Breast epithelium (tissue), 4 donors: Measurements from ENCODE around the gene WDPCP. TPM values are rescaled to one million over a fixed set of nuclear protein-coding genes. Genes with fewer than 3 reads are reported as not detected.
"Not testable (repeated sequence)": the region's sequence is repeated elsewhere in the genome, so short reads cannot be mapped to it uniquely, and the experiment has no call there.

Experiments
- DNase-seq, 2 donors: peaks; one replicate each; pipeline ENCODE4 v3.0.0-alpha.2; 2019; ENCODE audit warnings: low spot score in 2 of 2
- H3K27ac ChIP-seq, 2 donors: fragments of 200-600 bp; sonication (generic) in 1 of 2; one replicate each; pipeline ENCODE4 v1.5.1; 2016 to 2019; ENCODE audit warnings: mild to moderate bottlenecking in 1 of 2
- H3K27me3 ChIP-seq, 2 donors: fragments of 200-600 bp; sonication (generic) in 1 of 2; one replicate each; pipeline versions ENCODE4 v1.5.1 to v1.6.0; 2017 to 2019; ENCODE audit warnings: control low read depth in 1 of 2, mild to moderate bottlenecking in 1 of 2
- H3K36me3 ChIP-seq: fragments of 200-600 bp; one replicate; pipeline ENCODE4 v1.5.1; 2019
- H3K4me1 ChIP-seq, 2 donors: fragments of 200-600 bp; sonication (generic); one replicate each; pipeline ENCODE4 v1.5.1; 2016 to 2019; ENCODE audit warnings: control low read depth in 1 of 2
- H3K4me3 ChIP-seq, 3 donors: fragments of 200-600 bp; sonication (generic); 1 replicate in 2 of 3; 2 replicates in 1 of 3; pipeline ENCODE4 v1.5.1; 2016 to 2019; ENCODE audit warnings: mild to moderate bottlenecking in 3 of 3, moderate library complexity in 2 of 3
- H3K9me3 ChIP-seq, 2 donors: fragments of 200-600 bp; sonication (generic) in 1 of 2; one replicate each; pipeline ENCODE4 v1.5.1; 2016 to 2019; ENCODE audit warnings: control low read depth in 1 of 2
- CTCF ChIP-seq, 3 donors: fragments of 450-650 bp; IDR thresholded peaks; one replicate each; pipeline ENCODE4 v1.5.1; 2016 to 2017; ENCODE audit warnings: antibody characterized with exemption in 3 of 3, mild to moderate bottlenecking in 3 of 3, moderate library complexity in 3 of 3
- POLR2A ChIP-seq: fragments of 450-650 bp; IDR thresholded peaks from one replicate; pipeline ENCODE4 v1.6.1; 2016; ENCODE audit warnings: antibody characterized with exemption, mild to moderate bottlenecking, moderate library complexity
- POLR2AphosphoS5 ChIP-seq, 3 donors: sonication (generic); formaldehyde crosslinking; IDR thresholded peaks; one replicate each; pipeline ENCODE4 v1.6.1; 2017; ENCODE audit warnings: antibody characterized with exemption in 3 of 3
- intact Hi-C: fragments of 100-400 bp; cut with DNase I; formaldehyde crosslinking; loops from one replicate; pipeline ENCODE4 v1.15.1; 2023; ENCODE audit warnings: low total_unique reads
- total RNA-seq, 3 donors: library from RNA; depleted of rRNA; stranded (reverse); fragments of >200 nt; gene quantifications; one replicate each; pipeline ENCODE4 v1.1.0, GENCODE V29; 2016

The WDPCP gene
- total RNA-seq, 3 donors from 2014 or later: 25.2 to 37.4 (median 29.4) TPM

GRCh38 chr2:63344575-63345284, 243.5 kb downstream of the WDPCP start:
- H3K27me3 ChIP-seq: no peaks in the 10 kb centered on the region
- TF ChIP-seq POLR2AphosphoS5 (IDR thresholded peaks at IDR 0.05) (no peak), CTCF (IDR thresholded peaks at IDR 0.05) (no peak), POLR2A (no peak)
- no peak for DNase-seq
- no peak overlapping the region for H3K27ac ChIP-seq
- intact Hi-C loops: no loop called here
- H3K9me3 ChIP-seq: peaks cover 8 to 25% of the 10 kb centered on the region in 2 donors
- no peak overlapping the region for H3K4me3 ChIP-seq
- no peaks in the 10 kb centered on the region for H3K36me3 ChIP-seq
- no peaks in the 10 kb centered on the region for H3K4me1 ChIP-seq

DNA sequence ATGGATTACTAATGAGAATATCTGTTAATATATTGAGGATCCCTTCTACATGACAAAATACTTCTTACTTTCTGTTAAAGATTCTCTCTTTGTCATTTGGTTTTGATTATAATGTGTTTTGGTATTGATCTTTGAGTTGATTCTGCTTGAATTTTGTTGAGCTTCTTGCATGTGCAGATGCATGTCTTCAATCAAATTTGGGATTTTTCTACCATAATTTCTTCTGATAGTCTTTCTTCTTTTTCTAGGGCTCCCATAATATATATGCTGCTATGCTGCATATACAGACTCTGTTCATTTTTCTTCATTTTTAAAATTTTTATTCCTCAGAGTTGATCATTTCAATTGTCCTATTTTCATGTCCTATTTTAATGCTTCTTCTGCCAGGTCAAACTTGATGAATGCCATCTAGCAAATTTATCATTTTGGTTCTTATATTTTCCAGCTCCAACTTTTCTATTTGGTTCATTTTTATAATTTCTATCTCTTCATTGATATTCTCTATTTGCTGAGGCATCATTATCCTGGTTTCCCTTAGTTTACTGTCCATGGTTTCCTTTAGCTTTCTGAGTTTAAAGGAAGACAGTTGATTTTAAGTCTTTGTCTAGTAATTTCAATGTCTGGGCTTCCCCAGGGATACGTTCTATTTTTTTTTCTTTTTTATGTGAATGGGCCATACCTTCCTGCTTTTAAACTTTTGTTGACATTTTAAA, 244.7 kb downstream of the WDPCP start:
- intact Hi-C loops: no loop called here

DNA sequence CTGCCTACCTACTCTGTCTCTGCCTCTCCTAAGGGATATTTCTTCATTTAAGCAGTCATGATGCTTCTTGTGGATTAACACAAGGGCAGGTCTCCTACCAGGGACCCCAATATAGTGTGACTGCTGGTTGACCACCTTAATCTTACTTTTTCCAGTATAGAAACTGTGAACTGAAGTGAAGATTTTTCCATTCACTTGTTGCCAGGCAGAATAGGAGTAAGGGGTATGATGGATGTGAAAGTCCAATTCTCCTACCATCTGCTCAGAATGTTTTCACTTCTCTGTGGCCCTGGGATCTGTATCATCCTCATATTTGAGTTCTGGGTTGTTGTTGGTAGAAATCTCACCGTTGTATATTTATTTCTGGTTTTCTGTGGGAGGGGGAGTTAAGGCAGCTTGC, 247.8 kb downstream of the WDPCP start:
- intact Hi-C loops: no loop called here
- H3K4me1 ChIP-seq: no peaks in the 10 kb centered on the region
- H3K4me3 ChIP-seq: no peak overlapping the region
- no peaks in the 10 kb centered on the region for H3K27me3 ChIP-seq
- no peak for DNase-seq
- H3K9me3 ChIP-seq: peaks cover 8 to 25% of the 10 kb centered on the region in 2 donors
- no peak overlapping the region for H3K27ac ChIP-seq
- no peak for TF ChIP-seq POLR2AphosphoS5 (IDR thresholded peaks at IDR 0.05)
- no peak for TF ChIP-seq CTCF (IDR thresholded peaks at IDR 0.05)
- TF ChIP-seq POLR2A: no peak
- H3K36me3 ChIP-seq: no peaks in the 10 kb centered on the region

More for the DNA sequence above, 244.7 kb downstream of the WDPCP start:
- Histone ChIP-seq H3K4me3 (no peak overlapping the region), H3K27me3 (no peaks in the 10 kb centered on the region), H3K4me1 (no peaks in the 10 kb centered on the region), H3K36me3 (no peaks in the 10 kb centered on the region), H3K27ac (no peak overlapping the region), H3K9me3 (peaks cover 8 to 25% of the 10 kb centered on the region in 2 donors)
- TF ChIP-seq CTCF (IDR thresholded peaks at IDR 0.05) (no peak), POLR2AphosphoS5 (IDR thresholded peaks at IDR 0.05) (no peak), POLR2A (no peak)
- no peak for DNase-seq

- Histone ChIP-seq H3K27ac (no peak overlapping the region), H3K4me1 (no peaks in the 10 kb centered on the region), H3K4me3 (no peak overlapping the region), H3K36me3 (no peaks in the 10 kb centered on the region), H3K27me3 (no peaks in the 10 kb centered on the region), H3K9me3 (no peaks in the 10 kb centered on the region)
- intact Hi-C loops: no loop called here
- no peak for DNase-seq
- TF ChIP-seq POLR2AphosphoS5 (IDR thresholded peaks at IDR 0.05) (no peak), CTCF (IDR thresholded peaks at IDR 0.05) (no peak), POLR2A (no peak)
Observed at GRCh38 chr2:63334910-63335309, 253.4 kb downstream of the WDPCP start.

DNA sequence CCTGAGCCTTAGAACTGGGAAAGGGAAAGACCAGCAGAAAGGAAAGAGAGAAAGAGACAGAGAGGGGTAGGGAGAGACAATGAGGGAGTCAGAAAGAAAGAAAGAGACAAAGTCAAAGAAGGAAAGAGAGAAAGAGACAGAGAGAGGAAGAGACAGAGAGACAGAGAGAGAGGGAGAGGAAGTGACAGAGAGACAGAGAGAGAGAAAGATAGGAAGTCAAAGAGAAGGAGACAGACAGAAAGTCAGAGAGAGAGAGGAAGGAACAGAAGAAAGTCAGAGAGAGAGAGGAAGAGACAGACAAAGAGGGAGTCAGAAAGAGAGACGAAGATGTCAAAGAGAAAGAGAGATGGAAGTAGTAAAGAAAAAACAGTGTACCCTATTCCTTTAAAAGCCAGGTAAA, 261.8 kb downstream of the WDPCP start:
- no peak for TF ChIP-seq POLR2AphosphoS5 (IDR thresholded peaks at IDR 0.05)
- no peak for TF ChIP-seq POLR2A
- no peak for TF ChIP-seq CTCF (IDR thresholded peaks at IDR 0.05)
- H3K36me3 ChIP-seq: no peaks in the 10 kb centered on the region
- intact Hi-C loops: no loop called here

DNA sequence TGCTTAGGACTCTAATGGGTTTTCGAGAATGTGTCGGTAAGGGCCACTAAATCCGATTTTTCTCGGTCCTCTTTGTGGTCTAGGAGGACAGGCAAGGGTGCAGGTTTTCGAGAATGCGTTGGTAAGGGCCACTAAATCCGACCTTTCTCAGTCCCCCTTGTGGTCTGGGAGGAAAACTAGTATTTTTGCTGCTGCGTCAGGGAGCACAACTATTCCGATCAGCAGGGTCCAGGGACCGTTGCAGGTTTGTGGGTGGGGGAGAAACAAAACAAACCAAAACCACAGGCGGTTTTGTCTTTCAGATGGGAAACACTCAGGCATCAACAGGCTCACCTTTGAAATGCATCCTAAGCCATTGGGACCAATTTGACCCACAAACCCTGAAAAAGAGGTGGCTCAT, 264.6 kb downstream of the WDPCP start:
- H3K4me1 ChIP-seq, H3K27ac ChIP-seq, H3K36me3 ChIP-seq, DNase-seq, H3K4me3 ChIP-seq, intact Hi-C loops, H3K27me3 ChIP-seq: not testable (repeated sequence)
- peaks cover 8 to 35% of the 10 kb centered on the region in 2 donors for H3K9me3 ChIP-seq

More for the DNA sequence above, 261.8 kb downstream of the WDPCP start:
- DNase-seq: no peak
- H3K4me1 ChIP-seq: no peaks in the 10 kb centered on the region
- H3K27me3 ChIP-seq: no peaks in the 10 kb centered on the region
- no peak overlapping the region for H3K4me3 ChIP-seq
- no peak overlapping the region for H3K27ac ChIP-seq
- peaks cover 8 to 26% of the 10 kb centered on the region in 2 donors for H3K9me3 ChIP-seq

DNA sequence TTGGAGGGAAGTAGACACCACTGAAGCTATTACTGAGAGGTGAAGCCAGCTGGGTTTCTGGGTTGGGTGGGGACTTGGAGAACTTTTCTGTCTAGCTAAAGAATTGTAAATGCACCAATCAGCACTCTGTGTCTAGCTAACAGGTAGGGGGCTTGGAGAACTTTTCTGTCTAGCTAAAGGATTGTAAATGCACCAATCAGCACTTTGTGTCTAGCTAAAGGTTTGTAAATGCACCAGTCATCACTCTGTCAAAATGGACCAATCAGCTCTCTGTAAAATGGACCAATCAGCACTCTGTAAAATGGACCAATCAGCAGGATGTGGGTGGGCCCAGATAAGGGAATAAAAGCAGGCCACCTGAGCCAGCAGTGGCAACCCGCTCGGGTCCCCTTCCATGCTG, 266.3 kb downstream of the WDPCP start:
- intact Hi-C loops, H3K4me1 ChIP-seq, H3K27ac ChIP-seq, H3K27me3 ChIP-seq, H3K4me3 ChIP-seq, DNase-seq, H3K36me3 ChIP-seq: not testable (repeated sequence)
- peaks cover 8 to 30% of the 10 kb centered on the region in 2 donors for H3K9me3 ChIP-seq
